Osteocyte (in vitro differentiated cells): ENCODE results near the gene ALS2. TPM values are rescaled to one million over a fixed set of nuclear protein-coding genes. Genes with fewer than 3 reads are reported as not detected.
A peak's percentile ranks its signal among the peaks of the same experiment; 100 is the strongest.

ENCODE experiments used
- DNase-seq: peaks from one replicate; pipeline ENCODE4 v3.0.0; 2021; ENCODE audit warnings: mixed read lengths; ENCODE audit not compliant: unreplicated experiment; ENCODE audit errors: extremely low spot score
- H3K27ac Mint-ChIP-seq: one replicate; pipeline ENCODE4 v1.8.0; 2021; ENCODE audit warnings: mild to moderate bottlenecking, mixed read lengths; ENCODE audit not compliant: unreplicated experiment
- H3K27me3 Mint-ChIP-seq: one replicate; pipeline ENCODE4 v1.8.0; 2021; ENCODE audit warnings: mixed read lengths; ENCODE audit not compliant: unreplicated experiment
- H3K36me3 Mint-ChIP-seq: one replicate; pipeline ENCODE4 v1.8.0; 2021; ENCODE audit warnings: mixed read lengths; ENCODE audit not compliant: unreplicated experiment
- H3K4me1 Mint-ChIP-seq: one replicate; pipeline ENCODE4 v1.8.0; 2021; ENCODE audit warnings: mixed read lengths; ENCODE audit not compliant: unreplicated experiment
- H3K4me3 Mint-ChIP-seq: one replicate; pipeline ENCODE4 v1.8.0; 2021; ENCODE audit warnings: mild to moderate bottlenecking, moderate library complexity, mixed read lengths; ENCODE audit not compliant: unreplicated experiment
- H3K9me3 Mint-ChIP-seq: one replicate; pipeline ENCODE4 v1.8.0; 2021; ENCODE audit warnings: mixed read lengths; ENCODE audit not compliant: unreplicated experiment
- total RNA-seq: library from RNA; stranded (reverse); gene quantifications from 2 replicates; pipeline ENCODE4 v1.2.1, GENCODE V29; 2021
- TF ChIP-seq, protein P1 (sequence below): fragments of 200-600 bp; sonication (generic); IDR thresholded peaks from 2 replicates; pipeline ENCODE4 v1.5.0; 2021; ENCODE audit warnings: antibody characterized with exemption, mild to moderate bottlenecking, moderate library complexity

The ALS2 gene
- total RNA-seq, 1 donor from 2014 or later = 35.5 TPM

DNA sequence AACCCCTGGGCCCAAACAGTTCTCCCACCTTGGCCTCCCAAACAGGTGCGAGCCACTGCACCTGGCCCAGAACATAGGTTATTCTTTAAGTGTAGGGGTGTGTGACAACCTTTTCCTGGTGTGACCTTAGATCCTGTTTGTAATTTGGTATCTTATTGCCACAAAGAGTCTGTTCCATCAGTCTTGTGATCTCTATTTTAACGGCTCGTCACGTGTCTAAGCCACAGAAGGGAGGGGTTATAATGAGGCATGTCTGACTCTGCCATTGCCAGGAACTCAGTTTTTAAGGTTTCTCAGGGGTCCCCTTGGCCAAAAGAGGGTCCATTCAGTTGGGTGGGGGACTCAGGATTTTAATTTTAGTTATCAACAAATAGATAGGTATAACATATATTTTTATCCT is 4.4 kb upstream of the ALS2 start:
- no peaks in the 10 kb centered on the region for H3K9me3 Mint-ChIP-seq
- DNase-seq = no peak
- no peak overlapping the region for H3K27ac Mint-ChIP-seq
- peaks cover 4% of the 10 kb centered on the region for H3K4me1 Mint-ChIP-seq
- TF ChIP-seq, protein P1, sequence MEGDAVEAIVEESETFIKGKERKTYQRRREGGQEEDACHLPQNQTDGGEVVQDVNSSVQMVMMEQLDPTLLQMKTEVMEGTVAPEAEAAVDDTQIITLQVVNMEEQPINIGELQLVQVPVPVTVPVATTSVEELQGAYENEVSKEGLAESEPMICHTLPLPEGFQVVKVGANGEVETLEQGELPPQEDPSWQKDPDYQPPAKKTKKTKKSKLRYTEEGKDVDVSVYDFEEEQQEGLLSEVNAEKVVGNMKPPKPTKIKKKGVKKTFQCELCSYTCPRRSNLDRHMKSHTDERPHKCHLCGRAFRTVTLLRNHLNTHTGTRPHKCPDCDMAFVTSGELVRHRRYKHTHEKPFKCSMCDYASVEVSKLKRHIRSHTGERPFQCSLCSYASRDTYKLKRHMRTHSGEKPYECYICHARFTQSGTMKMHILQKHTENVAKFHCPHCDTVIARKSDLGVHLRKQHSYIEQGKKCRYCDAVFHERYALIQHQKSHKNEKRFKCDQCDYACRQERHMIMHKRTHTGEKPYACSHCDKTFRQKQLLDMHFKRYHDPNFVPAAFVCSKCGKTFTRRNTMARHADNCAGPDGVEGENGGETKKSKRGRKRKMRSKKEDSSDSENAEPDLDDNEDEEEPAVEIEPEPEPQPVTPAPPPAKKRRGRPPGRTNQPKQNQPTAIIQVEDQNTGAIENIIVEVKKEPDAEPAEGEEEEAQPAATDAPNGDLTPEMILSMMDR = no peak
- no peaks in the 10 kb centered on the region for H3K36me3 Mint-ChIP-seq
- no peak overlapping the region for H3K4me3 Mint-ChIP-seq
- H3K27me3 Mint-ChIP-seq = peaks cover 4% of the 10 kb centered on the region

DNA sequence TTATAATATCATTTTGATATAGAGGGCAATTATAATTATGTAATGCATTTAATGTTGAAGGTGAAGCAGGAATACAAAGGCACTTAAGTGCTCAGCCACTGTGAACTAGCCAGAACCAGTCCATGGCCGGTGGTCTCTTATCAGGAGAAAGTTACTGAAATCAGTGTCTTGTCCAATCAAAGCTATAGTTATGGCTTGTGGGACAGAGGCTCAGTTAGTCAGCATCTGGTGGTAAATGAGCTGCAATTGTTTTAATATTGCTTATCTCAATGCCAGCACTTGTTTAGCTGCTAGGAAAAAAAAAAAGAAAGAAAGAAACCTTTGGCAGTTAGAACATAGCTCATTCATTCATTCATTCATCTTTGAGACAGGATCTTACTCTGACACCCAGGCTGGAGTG is 3.8 kb upstream of the ALS2 start:
- DNase-seq = no peak
- Mint-ChIP-seq H3K36me3 (no peaks in the 10 kb centered on the region), H3K27me3 (peaks cover 4% of the 10 kb centered on the region), H3K9me3 (no peaks in the 10 kb centered on the region), H3K27ac (no peak overlapping the region), H3K4me3 (no peak overlapping the region), H3K4me1 (peaks cover 10% of the 10 kb centered on the region)
- TF ChIP-seq, protein P1 = no peak

DNA sequence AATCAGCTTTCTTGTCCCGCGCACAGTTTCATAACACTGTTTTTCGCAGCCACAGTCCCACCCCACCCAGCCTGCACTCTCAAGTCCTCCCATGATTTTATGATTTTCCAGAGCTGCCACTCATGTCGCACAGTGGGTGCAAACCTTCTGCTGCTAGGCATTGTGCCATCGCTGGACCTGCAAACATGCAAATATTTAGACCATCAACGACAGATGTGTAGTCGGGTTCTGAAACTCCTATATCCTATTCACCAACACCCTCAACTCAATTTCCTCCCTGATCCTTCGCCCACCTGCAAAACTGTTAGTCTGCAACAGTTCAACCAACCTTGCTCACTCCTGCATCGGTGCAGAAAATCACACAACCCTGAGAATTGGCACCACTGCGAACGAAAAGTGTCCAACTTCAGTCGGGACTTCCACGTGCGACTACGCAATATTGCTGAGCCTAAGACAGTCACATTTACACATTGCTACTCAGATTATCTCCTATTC is 871 bp upstream of the ALS2 start:
- Mint-ChIP-seq H3K4me1 (peaks cover 39% of the 10 kb centered on the region), H3K4me3 (peak overlapping the region; percentile 88), H3K36me3 (no peaks in the 10 kb centered on the region), H3K9me3 (no peaks in the 10 kb centered on the region), H3K27me3 (peaks cover 4% of the 10 kb centered on the region), H3K27ac (peak overlapping the region; percentile 97)
- no peak for DNase-seq
- TF ChIP-seq, protein P1 = no peak

DNA sequence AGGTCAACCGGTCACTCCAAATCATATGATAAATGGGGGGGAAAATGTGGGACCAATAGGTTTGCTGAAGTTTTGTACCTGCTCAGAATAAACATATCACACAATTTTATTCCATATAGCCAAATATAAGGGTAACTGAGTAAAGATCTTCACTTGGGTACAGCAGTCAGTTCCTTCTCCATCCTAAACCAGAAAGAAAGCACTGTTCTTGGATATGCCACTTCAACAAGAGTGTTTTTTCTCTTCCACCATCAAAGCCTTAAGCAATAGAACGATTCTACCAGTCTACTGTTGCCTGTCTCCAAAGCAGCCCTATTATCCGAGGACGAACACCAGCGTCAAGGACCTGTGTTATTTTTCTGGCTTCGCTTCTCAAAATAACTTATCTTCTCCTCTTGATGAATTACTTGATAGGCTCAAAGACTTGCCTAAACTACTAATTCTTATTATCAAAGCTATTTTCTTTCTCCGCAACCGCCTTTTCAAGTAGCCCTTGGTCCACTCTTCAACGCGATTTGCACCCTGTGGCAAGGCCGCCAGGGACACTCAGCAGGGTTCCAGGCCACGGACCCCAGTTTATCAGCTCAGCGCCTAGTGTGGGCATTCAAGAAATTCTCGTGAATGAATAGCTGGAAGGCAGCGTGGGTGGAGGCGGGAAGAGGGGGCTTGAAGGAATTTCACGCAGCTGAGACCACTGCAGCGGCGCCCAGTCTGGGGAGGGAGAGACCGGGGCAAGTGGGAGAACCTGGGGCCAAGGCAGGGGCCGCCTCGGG is 646 bp downstream of the ALS2 start:
- TF ChIP-seq, protein P1 = no peak
- peak overlapping the region; percentile 88 for H3K4me3 Mint-ChIP-seq
- H3K27me3 Mint-ChIP-seq = peaks cover 4% of the 10 kb centered on the region
- H3K9me3 Mint-ChIP-seq = no peaks in the 10 kb centered on the region
- peaks cover 46% of the 10 kb centered on the region for H3K4me1 Mint-ChIP-seq
- no peaks in the 10 kb centered on the region for H3K36me3 Mint-ChIP-seq
- peak overlapping the region; percentile 97 for H3K27ac Mint-ChIP-seq
- DNase-seq = no peak

DNA sequence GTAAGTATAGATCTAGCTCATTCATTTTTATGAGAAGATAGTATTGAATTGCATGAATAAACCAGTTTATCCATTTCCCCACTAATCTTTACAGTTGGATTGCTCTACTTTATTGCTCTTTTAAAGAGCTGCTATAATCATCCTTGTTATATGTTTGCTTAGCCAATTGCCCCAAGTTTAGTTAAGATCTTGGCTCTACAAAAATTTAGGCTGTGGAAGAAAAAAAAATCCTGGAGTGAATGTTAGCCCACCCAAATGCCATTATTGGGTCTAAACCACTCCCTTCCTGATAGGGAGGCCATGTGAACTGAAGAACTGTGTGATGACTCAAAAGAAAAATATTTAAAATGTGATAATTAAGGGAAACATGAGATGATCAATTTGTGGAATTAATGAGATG is 2.9 kb downstream of the ALS2 start:
- Mint-ChIP-seq H3K4me1 (peaks cover 61% of the 10 kb centered on the region), H3K9me3 (no peaks in the 10 kb centered on the region), H3K4me3 (no peak overlapping the region), H3K36me3 (peaks cover 2% of the 10 kb centered on the region), H3K27ac (peak overlapping the region; percentile 29), H3K27me3 (no peaks in the 10 kb centered on the region)
- TF ChIP-seq, protein P1 = no peak
- DNase-seq = no peak
